ENCODE data around the gene RHOJ.
"Not testable (repeated sequence)": the region's sequence is repeated elsewhere in the genome, so short reads cannot be mapped to it uniquely, and the experiment has no call there.

Gene RHOJ

DNA sequence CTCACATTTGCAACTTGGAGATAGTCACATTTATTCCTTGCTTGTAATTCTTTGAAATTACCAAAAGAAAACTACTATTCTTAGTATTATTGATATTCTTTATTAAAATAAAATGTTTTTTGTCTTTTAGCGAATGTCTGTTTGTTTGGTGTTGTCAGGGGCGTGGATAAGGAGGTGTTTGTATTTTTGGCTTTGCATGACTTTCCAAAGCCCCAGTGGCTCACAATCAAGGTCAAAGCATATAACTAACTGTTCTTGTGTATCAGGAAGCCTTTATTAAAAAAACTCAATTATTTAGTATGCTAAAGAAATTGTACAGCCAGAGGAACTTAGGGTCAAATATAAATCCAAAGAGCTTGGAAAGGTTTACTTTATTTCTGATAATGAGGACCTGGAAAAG is 96.6 kb downstream of the RHOJ start:
- DNase-seq, result no peak

DNA sequence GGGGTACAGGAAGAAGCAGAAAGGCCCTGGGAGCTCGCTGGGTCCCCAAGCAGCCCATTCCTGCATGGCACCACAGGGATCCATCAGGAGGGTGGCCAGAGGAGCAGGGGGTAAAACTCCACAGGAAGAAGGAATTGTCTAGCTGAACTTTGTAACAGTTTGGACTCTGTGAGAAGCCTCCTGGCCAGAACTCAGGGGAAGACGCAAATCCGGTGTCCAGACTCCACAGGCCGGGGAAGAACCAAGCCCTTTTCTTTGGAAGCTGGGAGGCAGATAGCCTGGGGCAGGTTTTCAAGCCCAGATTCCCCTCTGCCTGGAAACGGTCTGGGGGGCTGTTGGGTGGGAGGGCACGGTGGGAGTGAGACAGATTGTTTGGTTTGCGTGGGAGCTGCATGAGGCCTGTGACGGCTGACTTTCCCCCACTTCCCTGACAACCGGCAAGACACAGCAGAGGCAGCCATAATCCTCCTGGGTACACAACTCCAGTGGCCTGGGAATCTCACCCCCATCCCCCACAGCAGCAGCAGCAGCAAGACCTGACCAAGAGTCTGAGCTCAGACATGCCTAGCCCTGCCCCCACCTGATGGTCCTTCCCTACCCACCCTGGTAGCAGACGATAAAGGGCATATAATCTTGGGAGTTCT is 97.8 kb downstream of the RHOJ start:
- peak; percentile 34 for DNase-seq

GRCh38 chr14:63304429-63304828 is 100.2 kb downstream of the RHOJ start:
- DNase-seq, result not testable (repeated sequence)

GRCh38 chr14:63308723-63309317 is 104.6 kb downstream of the RHOJ start:
- DNase-seq, result no peak

- DNase-seq, result no peak
Measured at GRCh38 chr14:63318835-63319234, 114.6 kb downstream of the RHOJ start, which contains the start of gene GPHB5. GPHB5 (minus strand) TSS chr14:63318935; CDS start chr14:63317849, 1,086 bp downstream.

DNA sequence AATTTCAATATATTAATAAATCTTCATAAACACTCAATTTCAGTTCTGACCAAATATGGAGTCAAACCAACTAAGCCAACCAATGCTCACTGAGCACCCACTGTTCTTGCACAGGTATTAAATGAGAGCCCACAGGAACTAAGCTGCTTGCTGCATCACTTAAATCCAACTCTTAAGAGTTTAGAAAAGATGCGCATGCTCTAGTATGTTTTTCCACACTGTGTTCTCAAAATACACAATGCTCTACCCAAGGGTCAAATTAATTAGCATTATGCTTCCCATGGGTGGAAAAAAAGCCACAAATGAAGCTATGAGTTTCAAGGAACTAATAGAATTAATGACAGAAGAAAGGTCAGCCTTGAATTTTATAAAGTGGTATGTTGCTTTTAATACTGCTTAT is 118.2 kb downstream of the RHOJ start:
- DNase-seq, result no peak

DNA sequence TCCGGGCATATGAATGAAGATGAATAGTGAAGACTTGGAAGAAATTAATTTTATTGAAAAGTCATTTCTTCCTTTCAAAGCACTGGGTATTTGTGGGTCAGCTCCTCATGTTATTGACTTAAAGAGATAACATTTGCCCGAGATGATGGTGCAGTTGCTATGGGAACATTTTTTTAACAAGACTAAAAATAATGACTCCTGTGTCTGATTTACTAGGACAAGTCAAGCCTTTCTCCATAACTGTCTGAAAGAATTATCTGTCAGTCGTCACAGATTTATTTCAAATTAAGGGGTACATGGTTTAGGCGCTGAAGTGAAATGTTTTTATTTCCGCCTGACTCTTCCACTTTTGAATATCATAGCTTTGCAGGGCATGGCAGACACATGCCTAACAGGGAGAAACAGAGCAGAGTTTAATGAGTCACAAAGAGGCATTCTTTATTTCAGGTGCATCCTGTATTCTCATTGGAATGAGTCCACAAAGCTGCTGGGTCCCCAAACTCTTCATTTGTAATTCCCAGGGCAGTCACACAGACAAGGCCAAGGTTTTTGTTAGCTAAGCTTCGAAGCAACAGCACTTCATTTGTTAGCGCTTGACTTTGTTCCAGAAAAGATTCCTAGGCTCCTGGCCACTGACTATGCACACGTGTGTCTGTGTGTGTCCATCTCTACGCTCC is 118.8 kb downstream of the RHOJ start:
- DNase-seq, result peak; percentile 54

GRCh38 chr14:63326840-63327239 is 122.6 kb downstream of the RHOJ start:
- no peak for DNase-seq

- DNase-seq, result no peak
Measured at GRCh38 chr14:63328787-63329737, 124.8 kb downstream of the RHOJ start.

GRCh38 chr14:63342371-63342770 is 138.1 kb downstream of the RHOJ start:
- no peak for DNase-seq
